ENCODE measurements around the gene KLHL3.

DNA sequence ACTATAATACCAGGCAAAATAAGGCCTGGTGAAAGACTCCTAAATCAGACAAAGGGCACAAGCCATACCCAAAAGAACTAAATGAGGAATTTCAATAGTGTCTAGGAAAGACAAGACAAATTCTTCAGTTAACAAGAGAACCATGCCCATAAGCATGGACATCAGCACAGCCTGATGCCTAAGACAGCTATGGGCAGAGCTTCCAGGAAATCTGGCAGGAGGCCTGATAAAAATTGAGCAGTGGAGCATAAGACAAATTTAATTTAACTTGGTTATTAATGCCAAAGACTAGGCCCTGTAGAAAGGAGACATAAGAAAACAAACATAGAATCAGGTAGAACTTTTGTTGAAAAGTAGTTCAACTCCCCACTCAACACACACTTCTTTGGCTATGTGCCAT lies 17.3 kb downstream of the KLHL3 start:
- TF ChIP-seq EZH2 (IDR thresholded peaks at IDR 0.05; ENCODE audit: low read depth): no peak
- no peak for TF ChIP-seq CTCF (conservative IDR thresholded peaks at IDR 0.05)

Data from PC-9 (cell line).